Mesenteric fat pad (tissue), 1 donor: ENCODE data around the gene MED12. TPM values are rescaled to one million over a fixed set of nuclear protein-coding genes. Genes with fewer than 3 reads are reported as not detected.

ENCODE experiments used
- DNase-seq: peaks from one replicate; pipeline ENCODE4 v3.0.0-alpha.2; 2020; ENCODE audit warnings: low spot score
- total RNA-seq: library from RNA; stranded (reverse); fragmentation: NEBNext Ultra II Directional; extraction: Animal tissue kit (Norgen Biotek cat#: 25700); gene quantifications from one replicate; pipeline ENCODE4 v1.2.1, GENCODE V29; 2021
- donor health status: DM: yes; HTN: yes; CAD: no.

The MED12 gene
- total RNA-seq, 1 donor from 2014 or later = 46.7 TPM

GRCh38 chrX:71107245-71107644, 11.2 kb upstream of the MED12 start:
- DNase-seq = no peak

GRCh38 chrX:71107762-71108360, 10.5 kb upstream of the MED12 start:
- DNase-seq = no peak

GRCh38 chrX:71109051-71109450, 9.3 kb upstream of the MED12 start:
- no peak for DNase-seq

- no peak for DNase-seq
Observed at GRCh38 chrX:71111141-71111843, 7.1 kb upstream of the MED12 start, which contains the start of gene IL2RG. IL2RG (minus strand) TSS chrX:71111577; CDS start chrX:71111539, 38 bp downstream.

GRCh38 chrX:71111921-71112431, 6.4 kb upstream of the MED12 start:
- no peak for DNase-seq

GRCh38 chrX:71117358-71117757, 1.0 kb upstream of the MED12 start:
- no peak for DNase-seq

- DNase-seq = no peak
Observed at GRCh38 chrX:71118985-71119535, 664 bp downstream of the MED12 start.

- DNase-seq = no peak
Observed at GRCh38 chrX:71128166-71128833, 9.9 kb downstream of the MED12 start.

- DNase-seq = no peak
Observed at GRCh38 chrX:71128915-71129765, 10.7 kb downstream of the MED12 start.

- DNase-seq = no peak
Observed at GRCh38 chrX:71131510-71131909, 13.1 kb downstream of the MED12 start.

GRCh38 chrX:71140440-71140839, 22.0 kb downstream of the MED12 start:
- DNase-seq = no peak

GRCh38 chrX:71143508-71143907, 25.1 kb downstream of the MED12 start:
- no peak for DNase-seq

- no peak for DNase-seq
Observed at GRCh38 chrX:71144651-71145050, 26.3 kb downstream of the MED12 start, which contains the start of gene NLGN3. NLGN3 (plus strand) TSS chrX:71144841; CDS start chrX:71147750, 2,909 bp downstream.

GRCh38 chrX:71147496-71148277, 29.3 kb downstream of the MED12 start:
- no peak for DNase-seq

- no peak for DNase-seq
Observed at GRCh38 chrX:71148278-71148663, 29.9 kb downstream of the MED12 start.

- DNase-seq = no peak
Observed at GRCh38 chrX:71151366-71151765, 33.0 kb downstream of the MED12 start.

GRCh38 chrX:71154196-71154595, 35.8 kb downstream of the MED12 start:
- DNase-seq = no peak

- DNase-seq = no peak
Observed at GRCh38 chrX:71154641-71155040, 36.2 kb downstream of the MED12 start.

- DNase-seq = no peak
Observed at GRCh38 chrX:71158603-71159002, 40.2 kb downstream of the MED12 start.

- DNase-seq = no peak
Observed at GRCh38 chrX:71159335-71159734, 40.9 kb downstream of the MED12 start.
